ENCODE results near the gene TUBB6.

The TUBB6 gene

DNA sequence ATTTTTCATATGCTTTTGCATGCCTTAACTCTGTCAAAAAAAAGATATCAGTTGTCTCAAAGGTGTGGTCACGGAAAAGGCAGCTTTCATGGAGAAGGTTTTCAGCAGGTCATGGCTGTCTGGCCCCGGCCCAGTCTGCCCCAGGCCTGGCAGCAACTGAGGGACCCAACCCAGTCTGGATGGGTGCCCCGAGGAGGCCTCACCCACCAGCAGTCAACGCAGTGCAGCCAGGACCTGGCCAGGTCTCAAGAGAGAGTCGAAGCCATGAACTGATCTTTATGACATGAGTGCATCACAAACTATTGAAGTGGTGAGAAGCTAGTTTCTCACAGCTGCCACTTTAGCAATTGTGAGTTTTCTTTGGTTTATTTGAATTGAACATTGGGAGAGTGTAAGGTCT lies 7.9 kb downstream of the TUBB6 start:
- DNase-seq = no peak

GRCh38 chr18:12317664-12318333 lies 9.8 kb downstream of the TUBB6 start:
- DNase-seq = no peak

DNA sequence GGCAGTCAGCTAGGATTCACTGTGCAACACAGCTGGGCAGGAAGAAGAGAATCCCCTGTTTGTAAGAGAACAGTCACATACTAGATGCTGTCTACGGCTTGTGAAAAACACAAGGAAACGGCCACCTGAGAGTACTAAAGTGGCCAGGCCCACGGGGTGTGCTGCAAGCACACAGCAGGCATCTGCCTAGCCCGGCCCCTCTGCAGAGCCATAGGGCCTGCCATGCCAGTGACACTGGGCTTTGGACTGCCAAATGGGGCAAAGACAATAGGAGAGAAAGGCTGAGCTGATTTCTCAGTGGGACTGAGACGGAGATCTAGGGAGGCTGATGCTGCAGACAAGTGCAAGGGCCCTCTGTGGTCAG lies 10.3 kb downstream of the TUBB6 start:
- DNase-seq = no peak

GRCh38 chr18:12318857-12319256 lies 10.8 kb downstream of the TUBB6 start:
- DNase-seq = no peak

GRCh38 chr18:12321333-12321732 lies 13.3 kb downstream of the TUBB6 start:
- no peak for DNase-seq

DNA sequence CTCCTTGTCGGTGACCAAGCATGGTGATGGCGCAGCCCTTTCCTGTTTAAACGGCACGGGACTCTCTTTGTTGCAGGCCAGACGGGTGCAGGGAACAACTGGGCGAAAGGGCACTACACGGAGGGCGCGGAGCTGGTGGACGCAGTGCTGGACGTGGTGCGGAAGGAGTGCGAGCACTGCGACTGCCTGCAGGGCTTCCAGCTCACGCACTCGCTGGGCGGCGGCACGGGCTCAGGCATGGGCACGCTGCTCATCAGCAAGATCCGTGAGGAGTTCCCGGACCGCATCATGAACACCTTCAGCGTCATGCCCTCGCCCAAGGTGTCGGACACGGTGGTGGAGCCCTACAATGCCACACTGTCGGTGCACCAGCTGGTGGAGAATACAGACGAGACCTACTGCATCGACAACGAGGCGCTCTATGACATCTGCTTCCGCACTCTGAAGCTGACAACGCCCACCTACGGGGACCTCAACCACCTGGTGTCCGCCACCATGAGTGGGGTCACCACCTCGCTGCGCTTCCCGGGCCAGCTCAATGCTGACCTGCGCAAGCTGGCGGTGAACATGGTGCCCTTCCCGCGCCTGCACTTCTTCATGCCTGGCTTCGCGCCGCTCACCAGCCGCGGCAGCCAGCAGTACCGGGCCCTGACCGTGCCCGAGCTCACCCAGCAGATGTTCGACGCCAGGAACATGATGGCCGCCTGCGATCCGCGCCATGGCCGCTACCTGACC lies 17.1 kb downstream of the TUBB6 start:
- DNase-seq = no peak

- DNase-seq = no peak
Measured at GRCh38 chr18:12325726-12326245, 17.7 kb downstream of the TUBB6 start.

DNA sequence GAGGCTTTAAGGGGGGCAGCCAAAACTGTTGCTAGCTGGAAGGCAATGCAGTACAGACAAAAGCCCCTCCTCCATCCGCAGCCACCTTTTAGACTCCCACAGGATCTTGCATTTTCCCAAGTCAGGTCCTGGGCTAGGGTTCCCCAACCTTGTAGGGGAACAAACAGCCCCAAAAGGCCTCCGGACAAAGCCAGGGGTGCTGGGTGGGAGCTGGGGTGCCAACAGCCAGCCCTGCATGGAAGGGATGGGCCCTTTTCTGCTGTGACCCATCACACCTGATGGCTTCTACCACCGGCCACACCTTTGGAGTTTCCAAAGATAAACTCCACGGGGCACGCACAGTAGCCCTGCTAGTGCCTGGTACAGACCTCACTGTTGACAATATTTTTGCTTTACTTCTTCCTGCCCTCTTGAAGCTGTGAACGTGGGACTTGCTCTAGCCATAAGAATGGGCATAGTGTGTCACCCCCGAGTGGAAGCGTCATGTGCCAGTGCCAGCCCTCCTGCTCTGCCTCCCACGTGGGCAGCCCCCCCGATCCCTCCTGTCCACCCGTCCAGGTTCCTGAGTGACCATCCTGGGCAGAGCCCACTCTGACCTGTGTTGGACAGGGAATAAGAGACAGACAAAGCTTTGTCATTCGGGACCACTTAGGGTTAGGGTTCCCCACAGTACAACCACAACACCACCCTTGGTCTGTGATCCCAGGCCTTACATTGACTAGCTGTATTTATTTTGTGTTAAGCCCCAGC lies 18.8 kb downstream of the TUBB6 start:
- DNase-seq = no peak

DNA sequence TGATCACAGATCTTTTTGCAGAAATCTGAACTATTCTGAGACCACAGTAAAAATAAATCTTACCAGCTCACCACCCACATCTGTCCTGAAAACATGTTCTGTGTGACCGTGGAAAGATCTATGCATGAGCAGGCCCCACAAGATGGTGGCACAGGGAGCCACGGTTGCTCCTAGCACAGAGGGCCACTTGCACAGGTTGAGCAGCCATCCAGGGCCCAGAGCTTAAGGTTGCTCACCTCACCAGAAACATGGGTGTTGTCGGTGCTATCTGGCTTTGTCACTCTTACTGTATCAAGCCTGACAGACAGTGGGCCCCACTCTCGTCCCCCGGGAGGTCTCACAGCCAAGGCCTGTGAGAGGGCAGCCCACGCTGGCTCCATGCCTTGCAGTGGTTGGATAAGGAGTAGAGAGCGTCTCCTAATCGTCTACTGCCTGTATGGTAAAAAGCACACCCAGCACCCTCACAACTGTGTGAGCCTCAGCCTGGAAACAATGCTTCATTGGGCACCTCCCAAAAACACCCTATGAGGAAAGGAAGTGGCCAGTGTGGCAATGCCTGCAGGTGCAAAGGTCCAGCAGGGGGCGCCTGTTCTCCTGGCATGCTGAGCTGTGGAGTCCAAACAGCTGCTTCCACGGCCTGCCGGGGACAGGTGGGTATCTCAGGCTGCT lies 19.6 kb downstream of the TUBB6 start:
- peak in 1 of 2 donors; percentile 32 for DNase-seq

DNA sequence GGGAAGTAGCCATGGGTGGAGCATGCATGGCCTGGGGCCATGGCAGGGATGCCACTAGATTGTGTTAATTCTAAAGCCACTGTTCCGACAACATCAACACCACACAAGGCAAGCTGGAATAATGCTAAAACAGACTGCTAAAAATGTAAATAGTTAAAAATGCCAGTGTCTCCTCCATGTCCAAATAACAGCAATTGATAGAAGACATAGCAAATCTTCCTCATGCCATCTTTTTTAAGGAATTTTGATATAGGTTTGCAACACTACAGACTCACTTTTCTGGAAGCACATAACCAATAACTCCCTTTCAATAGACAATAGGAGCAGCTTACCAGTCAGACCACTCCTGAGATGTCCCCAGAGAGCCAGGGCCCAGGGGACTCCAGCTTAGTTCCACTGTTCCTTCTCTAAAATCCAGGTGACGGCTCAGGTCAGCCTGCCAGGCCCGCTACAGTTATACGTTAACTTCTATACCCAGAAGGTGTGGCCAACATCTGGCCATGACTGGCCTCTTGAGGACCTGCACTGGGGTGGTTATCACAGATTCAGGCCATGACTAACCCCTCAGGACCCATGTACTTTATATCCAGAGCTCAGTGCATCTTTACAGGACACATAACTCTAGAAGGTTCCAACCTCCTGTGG lies 20.3 kb downstream of the TUBB6 start:
- DNase-seq = no peak

DNA sequence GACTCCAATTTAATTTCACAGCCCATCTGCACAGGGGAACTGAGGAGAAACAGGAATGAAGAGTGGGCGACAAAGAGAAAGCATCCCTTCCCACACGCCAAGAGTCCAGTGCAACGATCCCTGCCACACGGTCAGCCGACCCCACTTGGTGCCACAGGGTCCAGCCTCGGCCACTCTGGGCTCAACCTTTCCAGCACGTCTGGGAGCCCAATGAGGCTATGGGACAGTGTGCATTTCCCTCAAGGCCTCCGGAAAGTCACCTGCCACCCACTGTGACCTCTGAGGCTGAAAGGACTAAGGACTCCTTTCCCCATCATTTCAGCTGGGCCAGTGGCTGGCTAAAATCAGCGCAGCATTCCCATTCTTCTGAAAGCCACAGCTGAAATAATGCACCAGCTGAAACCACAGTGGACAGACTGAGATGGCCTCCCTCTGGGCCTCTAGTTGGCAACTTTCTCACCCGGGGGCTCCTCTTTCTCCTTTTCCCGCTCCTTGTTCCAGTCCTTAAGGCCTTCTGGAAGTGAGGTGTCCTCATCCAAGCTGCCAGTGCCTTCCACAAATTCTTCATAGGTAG lies 21.2 kb downstream of the TUBB6 start:
- DNase-seq = no peak

GRCh38 chr18:12330766-12331165 lies 22.7 kb downstream of the TUBB6 start:
- DNase-seq = no peak

- DNase-seq = no peak
Measured at GRCh38 chr18:12333506-12334290, 25.7 kb downstream of the TUBB6 start.

GRCh38 chr18:12334366-12334808 lies 26.3 kb downstream of the TUBB6 start:
- no peak for DNase-seq

GRCh38 chr18:12334863-12335262 lies 26.8 kb downstream of the TUBB6 start:
- DNase-seq = no peak

- no peak for DNase-seq
Measured at GRCh38 chr18:12335503-12335902, 27.5 kb downstream of the TUBB6 start.

DNA sequence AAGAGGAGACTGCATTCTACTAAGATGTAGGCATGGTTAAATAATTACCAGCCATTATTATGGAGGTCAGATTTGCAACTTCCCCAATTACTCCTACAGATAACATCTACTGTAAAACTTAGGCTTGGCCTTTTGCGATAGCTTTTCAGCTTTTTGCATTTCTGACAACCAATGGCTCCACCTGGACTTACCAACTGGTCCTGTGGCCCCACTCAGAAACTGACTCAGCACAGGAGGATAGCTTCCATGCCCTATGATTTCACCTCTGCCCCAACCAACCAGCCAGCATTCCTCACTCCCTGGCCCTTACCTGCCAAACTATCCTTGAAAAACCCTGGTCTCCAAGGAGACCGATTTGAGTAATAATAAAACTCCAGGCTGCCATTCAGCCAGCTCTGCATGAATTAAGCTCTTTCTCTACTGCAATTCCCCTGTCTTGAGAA lies 28.2 kb downstream of the TUBB6 start:
- no peak for DNase-seq

- no peak for DNase-seq
Measured at GRCh38 chr18:12336887-12337286, 28.8 kb downstream of the TUBB6 start.

DNA sequence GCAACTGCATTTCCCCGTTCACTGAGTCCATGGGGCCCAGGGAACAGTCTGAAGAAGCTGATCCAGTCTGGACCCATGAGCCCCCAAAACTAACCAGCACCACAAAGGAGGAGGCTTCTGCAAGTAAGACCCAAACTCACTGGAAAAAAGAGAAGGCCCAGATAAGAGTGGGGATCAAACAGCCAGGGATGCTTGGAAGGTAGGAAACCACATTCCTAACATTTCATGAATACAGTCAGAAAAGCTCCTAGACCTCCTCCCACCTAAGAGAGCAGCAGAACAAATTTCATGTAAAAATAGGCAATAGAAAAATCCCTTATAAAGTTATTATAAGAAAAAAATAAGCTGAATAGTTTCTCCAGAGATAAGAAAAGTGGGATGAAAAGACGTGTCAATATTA lies 30.3 kb downstream of the TUBB6 start:
- no peak for DNase-seq

- DNase-seq = no peak
Measured at GRCh38 chr18:12340945-12341660, 33.1 kb downstream of the TUBB6 start.

DNA sequence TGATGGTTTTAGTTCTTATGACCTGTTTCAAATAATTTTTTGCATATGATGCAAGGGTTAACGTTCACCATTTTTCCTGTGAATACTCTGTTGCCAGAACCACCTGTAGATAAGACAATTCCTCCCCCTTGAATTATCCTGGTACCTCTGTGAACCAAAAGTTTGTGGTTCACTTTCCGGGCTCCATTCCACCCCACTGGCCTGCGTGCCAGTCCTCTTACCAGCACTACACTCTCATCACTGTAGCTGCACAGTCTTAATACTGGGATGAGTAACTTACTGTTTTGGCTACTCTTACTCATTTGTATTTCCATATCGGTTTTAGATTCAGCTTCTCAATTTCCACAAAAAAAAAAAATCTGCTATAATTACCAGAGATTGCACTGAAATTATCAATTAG lies 34.6 kb downstream of the TUBB6 start:
- DNase-seq = no peak

Data from hippocampal formation (tissue), 2 donors.